ENCODE data around the gene PLA2G3.

PLA2G3 gene

DNA sequence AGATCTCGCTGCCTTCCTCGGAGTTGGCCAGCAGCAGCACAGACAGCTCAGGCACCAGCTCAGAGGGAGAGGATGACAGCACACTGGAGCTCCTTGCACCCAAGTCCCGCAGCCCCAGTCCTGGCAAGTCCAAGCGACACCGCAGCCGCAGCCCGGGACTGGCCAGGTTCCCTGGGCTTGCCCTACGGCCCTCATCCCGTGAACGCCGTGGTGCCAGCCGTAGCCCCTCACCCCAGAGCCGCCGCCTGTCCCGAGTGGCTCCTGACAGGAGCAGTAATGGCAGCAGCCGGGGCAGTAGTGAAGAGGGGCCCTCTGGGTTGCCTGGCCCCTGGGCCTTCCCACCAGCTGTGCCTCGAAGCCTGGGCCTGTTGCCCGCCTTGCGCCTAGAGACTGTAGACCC is 6.4 kb downstream of the PLA2G3 start:
- DNase-seq (ENCODE audit: low read depth) = no peak
- H3K4me3 ChIP-seq (ENCODE audit: low read depth, low read length) = no peak overlapping the region
- TF ChIP-seq, protein P1, sequence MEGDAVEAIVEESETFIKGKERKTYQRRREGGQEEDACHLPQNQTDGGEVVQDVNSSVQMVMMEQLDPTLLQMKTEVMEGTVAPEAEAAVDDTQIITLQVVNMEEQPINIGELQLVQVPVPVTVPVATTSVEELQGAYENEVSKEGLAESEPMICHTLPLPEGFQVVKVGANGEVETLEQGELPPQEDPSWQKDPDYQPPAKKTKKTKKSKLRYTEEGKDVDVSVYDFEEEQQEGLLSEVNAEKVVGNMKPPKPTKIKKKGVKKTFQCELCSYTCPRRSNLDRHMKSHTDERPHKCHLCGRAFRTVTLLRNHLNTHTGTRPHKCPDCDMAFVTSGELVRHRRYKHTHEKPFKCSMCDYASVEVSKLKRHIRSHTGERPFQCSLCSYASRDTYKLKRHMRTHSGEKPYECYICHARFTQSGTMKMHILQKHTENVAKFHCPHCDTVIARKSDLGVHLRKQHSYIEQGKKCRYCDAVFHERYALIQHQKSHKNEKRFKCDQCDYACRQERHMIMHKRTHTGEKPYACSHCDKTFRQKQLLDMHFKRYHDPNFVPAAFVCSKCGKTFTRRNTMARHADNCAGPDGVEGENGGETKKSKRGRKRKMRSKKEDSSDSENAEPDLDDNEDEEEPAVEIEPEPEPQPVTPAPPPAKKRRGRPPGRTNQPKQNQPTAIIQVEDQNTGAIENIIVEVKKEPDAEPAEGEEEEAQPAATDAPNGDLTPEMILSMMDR (IDR thresholded peaks at IDR 0.05; ENCODE audit: low read depth, low read length, missing control alignments) = no peak

DNA sequence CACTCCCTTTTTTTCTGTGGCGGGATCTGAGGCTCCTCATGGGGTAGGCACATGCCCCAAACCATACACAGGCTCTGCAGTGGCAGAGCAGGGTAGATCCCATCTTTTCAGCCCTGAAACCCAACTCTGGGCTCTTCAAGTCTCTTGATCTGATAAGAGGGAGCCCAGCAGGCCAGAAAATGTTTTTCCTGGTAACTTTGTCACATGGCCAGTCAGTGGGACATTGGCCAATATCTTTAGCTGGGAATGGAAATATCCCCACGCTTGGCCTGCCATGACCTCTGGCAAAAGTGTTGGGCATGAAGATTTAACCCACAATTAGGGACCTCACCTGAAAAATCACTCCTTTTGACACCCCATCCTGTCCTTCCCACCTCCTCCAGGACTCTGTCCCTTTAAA is 9.4 kb downstream of the PLA2G3 start:
- no peak for DNase-seq (ENCODE audit: low read depth)
- TF ChIP-seq, protein P1 (IDR thresholded peaks at IDR 0.05; ENCODE audit: low read depth, low read length, missing control alignments) = no peak
- H3K4me3 ChIP-seq (ENCODE audit: low read depth, low read length) = no peak overlapping the region

DNA sequence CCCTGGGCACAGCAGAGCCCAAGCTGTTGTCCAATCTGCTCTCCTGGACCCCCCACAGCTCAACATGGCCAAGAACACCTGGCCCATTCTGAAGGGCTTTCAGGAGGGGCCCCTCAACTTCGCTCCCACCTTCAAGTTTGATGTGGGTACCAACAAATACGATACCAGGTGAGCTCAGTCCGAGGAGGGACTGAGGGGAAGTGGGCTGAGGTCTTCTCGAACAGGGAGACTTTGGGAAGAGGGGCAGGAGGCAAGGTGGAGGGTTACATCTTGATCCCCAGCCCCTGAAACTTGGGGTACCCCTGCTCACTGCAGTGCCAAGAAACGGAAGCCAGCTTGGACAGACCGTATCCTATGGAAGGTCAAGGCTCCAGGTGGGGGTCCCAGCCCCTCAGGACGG is 12.2 kb downstream of the PLA2G3 start:
- DNase-seq (ENCODE audit: low read depth) = no peak
- TF ChIP-seq, protein P1 (IDR thresholded peaks at IDR 0.05; ENCODE audit: low read depth, low read length, missing control alignments) = no peak
- no peak overlapping the region for H3K4me3 ChIP-seq (ENCODE audit: low read depth, low read length)

GRCh38 chr22:31127181-31127772 is 13.0 kb downstream of the PLA2G3 start:
- TF ChIP-seq, protein P1 (IDR thresholded peaks at IDR 0.05; ENCODE audit: low read depth, low read length, missing control alignments) = no peak
- no peak for DNase-seq (ENCODE audit: low read depth)
- H3K4me3 ChIP-seq (ENCODE audit: low read depth, low read length) = no peak overlapping the region

DNA sequence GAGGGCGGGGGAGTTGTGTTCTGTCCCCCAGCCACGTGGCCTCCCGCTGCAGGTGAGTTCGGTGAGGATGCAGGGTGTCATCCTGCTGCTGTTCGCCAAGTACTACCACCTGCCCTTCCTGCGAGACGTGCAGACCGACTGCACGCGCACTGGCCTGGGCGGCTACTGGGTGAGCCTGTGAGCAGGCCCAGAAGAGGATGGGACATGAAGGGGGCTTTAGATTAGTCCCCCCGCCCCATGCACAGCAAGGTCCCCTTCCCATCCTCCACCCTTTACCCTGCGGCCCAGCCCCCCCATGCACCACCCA is 13.5 kb downstream of the PLA2G3 start:
- H3K4me3 ChIP-seq (ENCODE audit: low read depth, low read length) = no peak overlapping the region
- TF ChIP-seq, protein P1 (IDR thresholded peaks at IDR 0.05; ENCODE audit: low read depth, low read length, missing control alignments) = no peak
- no peak for DNase-seq (ENCODE audit: low read depth)

DNA sequence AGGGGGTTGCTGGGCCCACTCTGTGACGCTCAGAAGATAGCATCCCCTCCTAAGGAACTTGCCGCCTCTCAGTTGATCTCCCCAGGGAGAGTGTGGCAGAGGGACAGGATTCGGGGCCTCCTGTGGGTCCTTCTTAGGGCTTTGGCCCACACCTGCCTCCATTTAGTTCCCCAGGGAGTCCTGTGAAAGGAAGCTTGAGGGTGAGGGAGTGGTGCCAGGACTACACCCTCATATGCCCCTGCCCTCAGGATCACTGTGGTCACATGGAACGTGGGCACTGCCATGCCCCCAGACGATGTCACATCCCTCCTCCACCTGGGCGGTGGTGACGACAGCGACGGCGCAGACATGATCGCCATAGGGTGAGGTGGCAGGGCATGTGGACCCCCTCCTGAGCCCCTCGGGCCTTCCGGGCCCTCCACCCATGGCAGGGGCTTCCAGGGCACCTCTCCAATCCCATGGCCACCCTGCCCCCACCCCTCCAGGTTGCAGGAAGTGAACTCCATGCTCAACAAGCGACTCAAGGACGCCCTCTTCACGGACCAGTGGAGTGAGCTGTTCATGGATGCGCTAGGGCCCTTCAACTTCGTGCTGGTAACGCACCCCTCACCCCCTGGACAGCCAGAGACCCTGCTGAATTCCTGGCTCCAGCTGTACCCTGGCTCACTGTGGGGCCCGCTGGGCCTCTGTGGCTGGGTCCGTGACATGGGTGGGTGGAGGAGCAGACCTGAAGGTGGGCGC is 14.0 kb downstream of the PLA2G3 start:
- no peak overlapping the region for H3K4me3 ChIP-seq (ENCODE audit: low read depth, low read length)
- DNase-seq (ENCODE audit: low read depth) = no peak
- TF ChIP-seq, protein P1 (IDR thresholded peaks at IDR 0.05; ENCODE audit: low read depth, low read length, missing control alignments) = no peak

Measured in GM12864 (cell line).